Activated B cell treated with CpG ODN at 0.5 μM for 24 hours (primary cell): ENCODE results near the gene ADSL. TPM values are rescaled to one million over a fixed set of nuclear protein-coding genes. Genes with fewer than 3 reads are reported as not detected.
A peak's percentile ranks its signal among the peaks of the same experiment; 100 is the strongest.

ENCODE experiments used
- ATAC-seq: fragments of 200-7000 bp; cut with Tn5 transposase; one replicate; pipeline ENCODE4 v1.10.0; 2021; ENCODE audit warnings: low read depth, mild to moderate bottlenecking, moderate library complexity
- CTCF ChIA-PET: fragments of 350-600 bp; sonication (Branson Sonifier 250); formaldehyde crosslinking; loops from one replicate; lab custom pipeline; 2021; ENCODE audit warnings: antibody characterized with exemption; lab: Charles Lee
- POLR2A ChIA-PET: fragments of 350-600 bp; sonication (Branson Sonifier 250); formaldehyde crosslinking; loops from one replicate; lab custom pipeline; 2021; ENCODE audit warnings: antibody characterized with exemption; lab: Charles Lee
- DNase-seq: peaks from one replicate; pipeline ENCODE4 v3.0.0; 2022
- H3K27ac Mint-ChIP-seq: one replicate; pipeline ENCODE4 v1.8.0; 2020; ENCODE audit warnings: mixed read lengths
- H3K27me3 Mint-ChIP-seq: one replicate; pipeline ENCODE4 v1.8.0; 2021; ENCODE audit warnings: mixed read lengths
- H3K36me3 Mint-ChIP-seq: one replicate; pipeline ENCODE4 v1.8.0; 2021; ENCODE audit warnings: low read depth, mixed read lengths
- H3K4me1 Mint-ChIP-seq: one replicate; pipeline ENCODE4 v1.8.0; 2021; ENCODE audit warnings: mixed read lengths
- H3K4me3 Mint-ChIP-seq: one replicate; pipeline ENCODE4 v1.8.0; 2020; ENCODE audit warnings: mild to moderate bottlenecking, mixed read lengths
- H3K9me3 Mint-ChIP-seq: one replicate; pipeline ENCODE4 v1.8.0; 2020; ENCODE audit warnings: mixed read lengths
- CTCF ChIP-seq: fragments of 200-600 bp; IDR thresholded peaks from one replicate; pipeline ENCODE4 v1.8.0; 2022; ENCODE audit warnings: antibody characterized with exemption, mild to moderate bottlenecking
- intact Hi-C: fragments of 100-400 bp; cut with micrococcal nuclease; formaldehyde crosslinking; loops from one replicate; pipeline ENCODE4 v1.15.1; 2024
- total RNA-seq: library from RNA; stranded (reverse); gene quantifications from 2 replicates; pipeline ENCODE4 v1.2.3, GENCODE V29; 2022

The ADSL gene
- total RNA-seq, 1 donor from 2014 or later: 102 TPM

GRCh38 chr22:40326905-40327735 lies 19.2 kb upstream of the ADSL start:
- intact Hi-C loops: no loop called here
- no peaks in the 10 kb centered on the region for H3K9me3 Mint-ChIP-seq
- H3K4me3 Mint-ChIP-seq: no peak overlapping the region
- peaks cover 76% of the 10 kb centered on the region for H3K36me3 Mint-ChIP-seq
- CTCF ChIA-PET: no interaction called here
- TF ChIP-seq CTCF: no peak
- DNase-seq (no peak), ATAC-seq (no peak)
- H3K4me1 Mint-ChIP-seq: peaks cover 13% of the 10 kb centered on the region
- H3K27me3 Mint-ChIP-seq: no peaks in the 10 kb centered on the region
- H3K27ac Mint-ChIP-seq: no peak overlapping the region
- POLR2A ChIA-PET: interaction anchor here (0.5 kb wide), 1 partner anchor 463 kb away, joined by 5 read pairs; no protein-coding TSS in a partner anchor

DNA sequence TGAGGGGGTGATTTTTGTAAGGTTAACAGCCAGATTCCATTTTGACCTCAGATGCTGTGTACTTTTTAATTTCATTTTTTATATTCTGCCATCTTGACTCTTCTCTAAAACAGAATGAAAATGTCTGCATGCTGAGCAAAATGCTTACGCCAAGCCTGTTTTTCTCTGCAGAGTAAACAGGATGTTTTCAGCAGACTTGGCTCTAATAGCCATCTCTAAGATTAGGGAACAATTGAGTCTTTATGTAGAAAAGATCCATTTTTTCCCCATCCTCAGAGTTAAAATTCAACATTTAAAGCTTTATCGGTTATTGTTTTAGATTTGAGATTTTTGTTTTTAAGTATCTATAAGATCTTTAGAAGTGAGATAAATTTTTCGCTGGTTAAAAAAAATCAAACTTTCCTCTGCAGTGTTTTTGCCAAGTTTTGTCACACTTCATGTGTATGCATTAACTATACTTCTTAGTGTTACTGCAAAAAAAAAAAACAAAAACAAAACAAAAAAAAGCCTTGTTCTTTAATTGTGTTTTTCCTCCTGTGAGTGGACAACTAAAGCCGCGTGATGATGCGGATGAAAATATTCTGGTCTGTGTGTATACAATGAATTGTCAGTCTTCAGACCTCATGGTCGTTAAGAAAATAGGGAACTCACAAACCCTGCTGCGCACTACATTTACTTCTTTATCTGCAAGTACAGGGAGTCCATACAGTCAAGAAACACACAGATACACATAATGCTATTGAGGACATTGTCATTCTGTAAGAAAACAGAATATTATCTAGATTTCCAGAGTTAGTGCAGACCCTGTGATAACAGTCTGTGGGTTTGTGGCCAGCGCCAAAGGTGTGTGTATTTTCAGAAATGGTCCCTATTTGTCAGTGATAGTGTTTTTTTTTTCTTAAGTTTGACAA lies 17.5 kb upstream of the ADSL start:
- DNase-seq: no peak
- intact Hi-C loops: no loop called here
- ChIA-PET POLR2A (interaction anchor here (0.7 kb wide), 1 partner anchor 150 kb away, joined by 4 read pairs; no protein-coding TSS in a partner anchor), CTCF (interaction anchor here (0.6 to 2.7 kb wide), 2 partner anchors 20 to 184 kb away, joined by 4 to 11 read pairs; no protein-coding TSS in a partner anchor)
- TF ChIP-seq CTCF: no peak
- no peak for ATAC-seq
- Mint-ChIP-seq H3K4me3 (no peak overlapping the region), H3K27me3 (no peaks in the 10 kb centered on the region), H3K9me3 (no peaks in the 10 kb centered on the region), H3K36me3 (peaks cover 75% of the 10 kb centered on the region), H3K27ac (no peak overlapping the region), H3K4me1 (peaks cover 13% of the 10 kb centered on the region)

GRCh38 chr22:40329466-40329865 lies 16.8 kb upstream of the ADSL start:
- H3K27ac Mint-ChIP-seq: peak overlapping the region; percentile 30
- H3K27me3 Mint-ChIP-seq: no peaks in the 10 kb centered on the region
- CTCF ChIA-PET: interaction anchor here (2.7 kb wide), 1 partner anchor 19 kb away, joined by 11 read pairs; no protein-coding TSS in a partner anchor
- H3K4me1 Mint-ChIP-seq: peaks cover 19% of the 10 kb centered on the region
- H3K4me3 Mint-ChIP-seq: no peak overlapping the region
- peaks cover 71% of the 10 kb centered on the region for H3K36me3 Mint-ChIP-seq
- no peaks in the 10 kb centered on the region for H3K9me3 Mint-ChIP-seq
- ATAC-seq (no peak), DNase-seq (no peak)
- intact Hi-C loops: no loop called here
- TF ChIP-seq CTCF: no peak
- POLR2A ChIA-PET: no interaction called here

- Mint-ChIP-seq H3K4me1 (peaks cover 21% of the 10 kb centered on the region), H3K9me3 (no peaks in the 10 kb centered on the region), H3K27ac (peak overlapping the region; percentile 75), H3K4me3 (no peak overlapping the region), H3K27me3 (no peaks in the 10 kb centered on the region), H3K36me3 (peaks cover 67% of the 10 kb centered on the region)
- no peak for DNase-seq
- intact Hi-C loops: no loop called here
- ChIA-PET CTCF (interaction anchor here (2.7 kb wide), 1 partner anchor 18 kb away, joined by 11 read pairs; no protein-coding TSS in a partner anchor), POLR2A (interaction anchor here (0.5 kb wide), 1 partner anchor 15 kb away, joined by 4 read pairs; no protein-coding TSS in a partner anchor)
- no peak for ATAC-seq
- TF ChIP-seq CTCF: no peak
Observed at GRCh38 chr22:40330086-40330485, 16.2 kb upstream of the ADSL start.
